Activated CD8-positive, alpha-beta memory T cell treated with anti-CD3 and anti-CD28 coated beads, Interleukin-2, amount 10 ng/mL, durations not matched to agents 7 days and 5 days (primary cell): ENCODE results near the gene FOXC2. TPM values are rescaled to one million over a fixed set of nuclear protein-coding genes. Genes with fewer than 3 reads are reported as not detected.

Source experiments
- ATAC-seq: fragments of 150-1000 bp; cut with Tn5 transposase; one replicate; pipeline ENCODE4 v1.10.0; 2021; ENCODE audit warnings: moderate library complexity
- CTCF ChIA-PET: fragments of 350-600 bp; sonication (Branson Sonifier 250); formaldehyde crosslinking; loops from one replicate; lab custom pipeline; 2021; ENCODE audit warnings: antibody characterized with exemption; lab: Charles Lee
- DNase-seq: peaks from one replicate; pipeline ENCODE4 v3.0.0-alpha.2; 2020
- H3K27ac Mint-ChIP-seq: one replicate; pipeline ENCODE4 v1.8.0; 2021; ENCODE audit warnings: mild to moderate bottlenecking, mixed read lengths
- H3K27me3 Mint-ChIP-seq: one replicate; pipeline ENCODE4 v1.8.0; 2021; ENCODE audit warnings: mixed read lengths
- H3K36me3 Mint-ChIP-seq: one replicate; pipeline ENCODE4 v1.8.0; 2021; ENCODE audit warnings: mild to moderate bottlenecking, mixed read lengths
- H3K4me1 Mint-ChIP-seq: one replicate; pipeline ENCODE4 v1.8.0; 2021; ENCODE audit warnings: mixed read lengths
- H3K4me3 Mint-ChIP-seq: one replicate; pipeline ENCODE4 v1.8.0; 2021; ENCODE audit warnings: mild to moderate bottlenecking, moderate library complexity, mixed read lengths
- H3K9me3 Mint-ChIP-seq: one replicate; pipeline ENCODE4 v1.8.0; 2022; ENCODE audit warnings: low read depth, mixed read lengths
- total RNA-seq, 2 experiments: library from RNA; stranded (reverse); gene quantifications; one replicate each; pipeline ENCODE4 v1.2.3, GENCODE V29; 2021

Gene FOXC2
- total RNA-seq, 2 experiments from 2014 or later = not detected

- Mint-ChIP-seq H3K4me3 (no peak overlapping the region), H3K27ac (no peak overlapping the region), H3K9me3 (no peaks in the 10 kb centered on the region), H3K27me3 (peaks cover 2% of the 10 kb centered on the region), H3K36me3 (peaks cover 2% of the 10 kb centered on the region), H3K4me1 (no peaks in the 10 kb centered on the region)
- ATAC-seq (no peak), DNase-seq (no peak)
- CTCF ChIA-PET = interaction anchor here (2.5 kb wide), 1 partner anchor 11 kb away, joined by 7 read pairs; no protein-coding TSS in a partner anchor
Observed at GRCh38 chr16:86528061-86528929, 38.3 kb upstream of the FOXC2 start.

GRCh38 chr16:86529160-86529559, 37.5 kb upstream of the FOXC2 start:
- no peaks in the 10 kb centered on the region for H3K9me3 Mint-ChIP-seq

GRCh38 chr16:86530251-86531190, 36.1 kb upstream of the FOXC2 start:
- no peak overlapping the region for H3K27ac Mint-ChIP-seq
- DNase-seq (no peak), ATAC-seq (no peak)
- peaks cover 2% of the 10 kb centered on the region for H3K36me3 Mint-ChIP-seq
- no peak overlapping the region for H3K4me3 Mint-ChIP-seq
- no peaks in the 10 kb centered on the region for H3K9me3 Mint-ChIP-seq
- H3K4me1 Mint-ChIP-seq = no peaks in the 10 kb centered on the region
- H3K27me3 Mint-ChIP-seq = no peaks in the 10 kb centered on the region
- CTCF ChIA-PET = no interaction called here

More at GRCh38 chr16:86529160-86529559, 37.5 kb upstream of the FOXC2 start:
- H3K27ac Mint-ChIP-seq = no peak overlapping the region
- H3K4me1 Mint-ChIP-seq = no peaks in the 10 kb centered on the region
- ATAC-seq (no peak), DNase-seq (no peak)
- CTCF ChIA-PET = no interaction called here
- no peaks in the 10 kb centered on the region for H3K27me3 Mint-ChIP-seq
- peaks cover 2% of the 10 kb centered on the region for H3K36me3 Mint-ChIP-seq
- H3K4me3 Mint-ChIP-seq = no peak overlapping the region

- ATAC-seq (no peak), DNase-seq (no peak)
- H3K36me3 Mint-ChIP-seq = peaks cover 2% of the 10 kb centered on the region
- CTCF ChIA-PET = no interaction called here
- H3K4me1 Mint-ChIP-seq = no peaks in the 10 kb centered on the region
- no peak overlapping the region for H3K27ac Mint-ChIP-seq
- no peaks in the 10 kb centered on the region for H3K27me3 Mint-ChIP-seq
- H3K9me3 Mint-ChIP-seq = no peaks in the 10 kb centered on the region
- H3K4me3 Mint-ChIP-seq = no peak overlapping the region
Observed at GRCh38 chr16:86531191-86531545, 35.5 kb upstream of the FOXC2 start.

GRCh38 chr16:86531641-86532525, 34.7 kb upstream of the FOXC2 start:
- no peak overlapping the region for H3K27ac Mint-ChIP-seq
- H3K4me1 Mint-ChIP-seq = no peaks in the 10 kb centered on the region
- CTCF ChIA-PET = no interaction called here
- DNase-seq = no peak
- H3K36me3 Mint-ChIP-seq = peaks cover 2% of the 10 kb centered on the region
- H3K27me3 Mint-ChIP-seq = no peaks in the 10 kb centered on the region
- no peak for ATAC-seq
- H3K9me3 Mint-ChIP-seq = no peaks in the 10 kb centered on the region
- H3K4me3 Mint-ChIP-seq = no peak overlapping the region

- no peak for ATAC-seq
- CTCF ChIA-PET = interaction anchor here (0.8 to 1.1 kb wide), 2 partner anchors 30 to 32 kb away, joined by 3 to 4 read pairs; no protein-coding TSS in a partner anchor
- DNase-seq = no peak
- no peaks in the 10 kb centered on the region for H3K4me1 Mint-ChIP-seq
- no peaks in the 10 kb centered on the region for H3K9me3 Mint-ChIP-seq
- H3K27me3 Mint-ChIP-seq = no peaks in the 10 kb centered on the region
- peaks cover 2% of the 10 kb centered on the region for H3K36me3 Mint-ChIP-seq
- no peak overlapping the region for H3K27ac Mint-ChIP-seq
- H3K4me3 Mint-ChIP-seq = no peak overlapping the region
Observed at GRCh38 chr16:86532526-86532815, 34.2 kb upstream of the FOXC2 start.

- Mint-ChIP-seq H3K27me3 (no peaks in the 10 kb centered on the region), H3K9me3 (no peaks in the 10 kb centered on the region), H3K36me3 (peaks cover 2% of the 10 kb centered on the region), H3K4me1 (no peaks in the 10 kb centered on the region), H3K4me3 (no peak overlapping the region), H3K27ac (no peak overlapping the region)
- no peak for ATAC-seq
- CTCF ChIA-PET = interaction anchor here (0.8 to 1.1 kb wide), 2 partner anchors 30 to 32 kb away, joined by 3 to 4 read pairs; no protein-coding TSS in a partner anchor
- DNase-seq = no peak
Observed at GRCh38 chr16:86533076-86533475, 33.6 kb upstream of the FOXC2 start.

- no peak overlapping the region for H3K4me3 Mint-ChIP-seq
- no peaks in the 10 kb centered on the region for H3K9me3 Mint-ChIP-seq
- ATAC-seq = no peak
- no peaks in the 10 kb centered on the region for H3K27me3 Mint-ChIP-seq
- DNase-seq = no peak
- H3K27ac Mint-ChIP-seq = no peak overlapping the region
- no peaks in the 10 kb centered on the region for H3K4me1 Mint-ChIP-seq
- CTCF ChIA-PET = interaction anchor here (1.1 kb wide), 1 partner anchor 14 kb away, joined by 3 read pairs; no protein-coding TSS in a partner anchor
- H3K36me3 Mint-ChIP-seq = peaks cover 3% of the 10 kb centered on the region
Observed at GRCh38 chr16:86533767-86534351, 32.8 kb upstream of the FOXC2 start.

GRCh38 chr16:86534779-86535615, 31.6 kb upstream of the FOXC2 start:
- Mint-ChIP-seq H3K27me3 (no peaks in the 10 kb centered on the region), H3K4me1 (no peaks in the 10 kb centered on the region), H3K9me3 (no peaks in the 10 kb centered on the region), H3K4me3 (no peak overlapping the region), H3K27ac (no peak overlapping the region), H3K36me3 (peaks cover 1% of the 10 kb centered on the region)
- DNase-seq (no peak), ATAC-seq (no peak)
- CTCF ChIA-PET = no interaction called here

GRCh38 chr16:86536621-86537020, 30.0 kb upstream of the FOXC2 start:
- peaks cover 1% of the 10 kb centered on the region for H3K36me3 Mint-ChIP-seq

GRCh38 chr16:86537486-86537885, 29.1 kb upstream of the FOXC2 start:
- ATAC-seq (no peak), DNase-seq (no peak)
- CTCF ChIA-PET = interaction anchor here (0.7 to 1.3 kb wide), 2 partner anchors 26 to 465 kb away, joined by 3 read pairs; no protein-coding TSS in a partner anchor
- H3K27ac Mint-ChIP-seq = no peak overlapping the region
- no peaks in the 10 kb centered on the region for H3K9me3 Mint-ChIP-seq
- H3K36me3 Mint-ChIP-seq = peaks cover 1% of the 10 kb centered on the region
- H3K4me3 Mint-ChIP-seq = no peak overlapping the region
- H3K27me3 Mint-ChIP-seq = no peaks in the 10 kb centered on the region
- H3K4me1 Mint-ChIP-seq = no peaks in the 10 kb centered on the region

More at GRCh38 chr16:86536621-86537020, 30.0 kb upstream of the FOXC2 start:
- Mint-ChIP-seq H3K4me1 (no peaks in the 10 kb centered on the region), H3K27me3 (no peaks in the 10 kb centered on the region), H3K27ac (no peak overlapping the region), H3K4me3 (no peak overlapping the region), H3K9me3 (no peaks in the 10 kb centered on the region)
- no peak for ATAC-seq
- DNase-seq = no peak
- CTCF ChIA-PET = interaction anchor here (0.7 to 1.3 kb wide), 2 partner anchors 26 to 464 kb away, joined by 3 read pairs; no protein-coding TSS in a partner anchor
